HEK293 (cell line): ENCODE measurements around the gene CHRNA9.

Source experiments
- CTCF ChIA-PET: fragments of 350-600 bp; formaldehyde crosslinking; extraction: SDS; loops from one replicate; lab custom pipeline; 2021; ENCODE audit warnings: antibody characterized with exemption; lab: Yijun Ruan, JAX
- POLR2A ChIA-PET: fragments of 300-600 bp; formaldehyde crosslinking; extraction: SDS; loops from one replicate; lab custom pipeline; 2020; ENCODE audit warnings: antibody characterized with exemption, inconsistent platforms; lab: Yijun Ruan, JAX
- H3K27ac ChIP-seq: fragments of 200-500 bp; sonication (Bioruptor generic); 2 replicates; pipeline ENCODE4 v1.5.1; 2014; ENCODE audit warnings: low read depth, low read length, control low read depth, inconsistent platforms; ENCODE audit errors: extremely low read depth
- H3K36me3 ChIP-seq, 2 experiments: fragments of 200-500 bp in 1 of 2; sonication (Bioruptor generic) in 1 of 2; 1 replicate in 1 of 2; 2 replicates in 1 of 2; pipeline ENCODE4 v1.5.1; 2014 to 2017; ENCODE audit warnings: inconsistent platforms in 2 of 2, low read length in 2 of 2; ENCODE audit not compliant: control insufficient read depth in 2 of 2, insufficient read depth in 1 of 2
- H3K4me1 ChIP-seq: fragments of 200-500 bp; sonication (Bioruptor generic); 2 replicates; pipeline ENCODE4 v1.5.1; 2014; ENCODE audit warnings: mild to moderate bottlenecking, low read length, inconsistent platforms; ENCODE audit not compliant: control insufficient read depth, insufficient read depth
- H3K4me3 ChIP-seq: 2 replicates; pipeline ENCODE4 v1.5.1; 2011; ENCODE audit warnings: low read depth, mild to moderate bottlenecking, control low read depth, low read length, moderate library complexity
- H3K9me3 ChIP-seq: fragments of 200-500 bp; sonication (Bioruptor generic); 2 replicates; pipeline ENCODE4 v1.5.1; 2014; ENCODE audit warnings: low read depth, low read length, inconsistent platforms; ENCODE audit not compliant: control insufficient read depth, insufficient read depth
- CTCF ChIP-seq: fragments of 450-650 bp; formaldehyde crosslinking; IDR thresholded peaks from 2 replicates; pipeline ENCODE4 v1.5.1; 2016; ENCODE audit warnings: missing biosample characterization, missing genetic modification characterization
- GLI4 ChIP-seq: fragments of 450-650 bp; formaldehyde crosslinking; IDR thresholded peaks from 2 replicates; pipeline ENCODE4 v1.5.1; 2016; ENCODE audit warnings: missing biosample characterization, missing genetic modification characterization
- SP7 ChIP-seq: fragments of 450-650 bp; formaldehyde crosslinking; IDR thresholded peaks from 2 replicates; pipeline ENCODE4 v1.5.1; 2016; ENCODE audit warnings: missing biosample characterization, missing genetic modification characterization
- WT1 ChIP-seq: fragments of 450-650 bp; formaldehyde crosslinking; IDR thresholded peaks from 2 replicates; pipeline ENCODE4 v1.5.1; 2016; ENCODE audit warnings: missing biosample characterization, missing genetic modification characterization
- ZBTB49 ChIP-seq: fragments of 450-650 bp; formaldehyde crosslinking; IDR thresholded peaks from 2 replicates; pipeline ENCODE4 v1.5.1; 2016; ENCODE audit warnings: missing biosample characterization, missing genetic modification characterization, low read depth
- ZBTB7A ChIP-seq: fragments of 450-650 bp; formaldehyde crosslinking; IDR thresholded peaks from 2 replicates; pipeline ENCODE4 v1.5.1; 2016; ENCODE audit warnings: low read depth, missing biosample characterization, missing genetic modification characterization
- ZNF146 ChIP-seq: fragments of 450-650 bp; formaldehyde crosslinking; IDR thresholded peaks from 2 replicates; pipeline ENCODE4 v1.5.1; 2016; ENCODE audit warnings: missing biosample characterization, missing genetic modification characterization
- ZNF174 ChIP-seq: fragments of 450-650 bp; formaldehyde crosslinking; IDR thresholded peaks from 2 replicates; pipeline ENCODE4 v1.5.0; 2017; ENCODE audit warnings: missing biosample characterization, mild to moderate bottlenecking, missing genetic modification characterization
- ZNF2 ChIP-seq: fragments of 450-650 bp; formaldehyde crosslinking; IDR thresholded peaks from 2 replicates; pipeline ENCODE4 v1.5.1; 2016; ENCODE audit warnings: missing biosample characterization, missing genetic modification characterization
- ZNF311 ChIP-seq: fragments of 450-650 bp; formaldehyde crosslinking; IDR thresholded peaks from 2 replicates; pipeline ENCODE4 v1.5.1; 2017; ENCODE audit warnings: missing biosample characterization, missing genetic modification characterization, borderline replicate concordance
- ZNF324 ChIP-seq: fragments of 450-650 bp; formaldehyde crosslinking; IDR thresholded peaks from 2 replicates; pipeline ENCODE4 v1.5.1; 2016; ENCODE audit warnings: missing biosample characterization, missing genetic modification characterization
- ZNF37A ChIP-seq: fragments of 450-650 bp; IDR thresholded peaks from 2 replicates; pipeline ENCODE4 v1.5.1; 2018; ENCODE audit warnings: missing biosample characterization, missing genetic modification characterization
- ZNF404 ChIP-seq: fragments of 450-650 bp; formaldehyde crosslinking; IDR thresholded peaks from 2 replicates; pipeline ENCODE4 v1.5.1; 2017; ENCODE audit warnings: missing biosample characterization, missing genetic modification characterization
- ZNF549 ChIP-seq: fragments of 450-650 bp; IDR thresholded peaks from 2 replicates; pipeline ENCODE4 v1.5.1; 2018; ENCODE audit warnings: missing biosample characterization, missing genetic modification characterization, mild to moderate bottlenecking, inconsistent platforms, moderate library complexity
- ZNF585B ChIP-seq: fragments of 450-650 bp; formaldehyde crosslinking; IDR thresholded peaks from 2 replicates; pipeline ENCODE4 v1.5.1; 2016; ENCODE audit warnings: missing biosample characterization, missing genetic modification characterization
- ZNF623 ChIP-seq: fragments of 450-650 bp; formaldehyde crosslinking; IDR thresholded peaks from 2 replicates; pipeline ENCODE4 v1.5.1; 2016; ENCODE audit warnings: missing biosample characterization, missing genetic modification characterization
- ZSCAN18 ChIP-seq: fragments of 450-650 bp; formaldehyde crosslinking; IDR thresholded peaks from 2 replicates; pipeline ENCODE4 v1.5.1; 2016; ENCODE audit warnings: missing biosample characterization, missing genetic modification characterization
- TF ChIP-seq, protein P1 (sequence below): fragments of 450-650 bp; formaldehyde crosslinking; IDR thresholded peaks from 2 replicates; pipeline ENCODE4 v1.5.1; 2016; ENCODE audit warnings: missing biosample characterization, missing genetic modification characterization
- TF ChIP-seq, protein P2 (sequence below): fragments of 450-650 bp; formaldehyde crosslinking; IDR thresholded peaks from 2 replicates; pipeline ENCODE4 v1.5.1; 2016; ENCODE audit warnings: missing biosample characterization, missing genetic modification characterization

Gene CHRNA9

GRCh38 chr4:40306226-40306625, 28.9 kb upstream of the CHRNA9 start (continued):
- no peak for TF ChIP-seq ZBTB49 (tag by site-specific recombination)
- no peak for TF ChIP-seq SP7 (tag by site-specific recombination)
- TF ChIP-seq ZNF324 (tag by site-specific recombination) = no peak
- TF ChIP-seq GLI4 (tag by site-specific recombination) = no peak
- no peak for TF ChIP-seq ZBTB7A (tag by site-specific recombination)

GRCh38 chr4:40306976-40307375, 28.2 kb upstream of the CHRNA9 start:
- no peaks in the 10 kb centered on the region for H3K9me3 ChIP-seq
- no peak for TF ChIP-seq ZNF2 (tag by site-specific recombination)
- TF ChIP-seq ZNF585B = no peak
- no peak for TF ChIP-seq ZNF623 (tag by site-specific recombination)
- no peak for TF ChIP-seq ZNF174
- TF ChIP-seq ZNF37A (tag by site-specific recombination) = no peak
- TF ChIP-seq ZNF311 = no peak
- no peak for TF ChIP-seq WT1 (tag by site-specific recombination)
- no peak for TF ChIP-seq CTCF
- no peak for TF ChIP-seq ZNF404 (tag by site-specific recombination)
- TF ChIP-seq ZSCAN18 = no peak
- TF ChIP-seq ZNF146 (tag by site-specific recombination) = no peak
- TF ChIP-seq, protein P1, sequence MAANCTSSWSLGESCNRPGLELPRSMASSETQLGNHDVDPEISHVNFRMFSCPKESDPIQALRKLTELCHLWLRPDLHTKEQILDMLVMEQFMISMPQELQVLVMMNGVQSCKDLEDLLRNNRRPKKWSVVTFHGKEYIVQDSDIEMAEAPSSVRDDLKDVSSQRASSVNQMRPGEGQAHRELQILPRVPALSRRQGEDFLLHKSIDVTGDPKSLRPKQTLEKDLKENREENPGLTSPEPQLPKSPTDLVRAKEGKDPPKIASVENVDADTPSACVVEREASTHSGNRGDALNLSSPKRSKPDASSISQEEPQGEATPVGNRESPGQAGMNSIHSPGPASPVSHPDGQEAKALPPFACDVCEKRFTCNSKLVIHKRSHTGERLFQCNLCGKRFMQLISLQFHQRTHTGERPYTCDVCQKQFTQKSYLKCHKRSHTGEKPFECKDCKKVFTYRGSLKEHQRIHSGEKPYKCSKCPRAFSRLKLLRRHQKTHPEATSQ (tag by site-specific recombination) = no peak
- TF ChIP-seq ZNF549 (tag by site-specific recombination) = no peak
- no peak for TF ChIP-seq ZNF324 (tag by site-specific recombination)
- TF ChIP-seq, protein P2, sequence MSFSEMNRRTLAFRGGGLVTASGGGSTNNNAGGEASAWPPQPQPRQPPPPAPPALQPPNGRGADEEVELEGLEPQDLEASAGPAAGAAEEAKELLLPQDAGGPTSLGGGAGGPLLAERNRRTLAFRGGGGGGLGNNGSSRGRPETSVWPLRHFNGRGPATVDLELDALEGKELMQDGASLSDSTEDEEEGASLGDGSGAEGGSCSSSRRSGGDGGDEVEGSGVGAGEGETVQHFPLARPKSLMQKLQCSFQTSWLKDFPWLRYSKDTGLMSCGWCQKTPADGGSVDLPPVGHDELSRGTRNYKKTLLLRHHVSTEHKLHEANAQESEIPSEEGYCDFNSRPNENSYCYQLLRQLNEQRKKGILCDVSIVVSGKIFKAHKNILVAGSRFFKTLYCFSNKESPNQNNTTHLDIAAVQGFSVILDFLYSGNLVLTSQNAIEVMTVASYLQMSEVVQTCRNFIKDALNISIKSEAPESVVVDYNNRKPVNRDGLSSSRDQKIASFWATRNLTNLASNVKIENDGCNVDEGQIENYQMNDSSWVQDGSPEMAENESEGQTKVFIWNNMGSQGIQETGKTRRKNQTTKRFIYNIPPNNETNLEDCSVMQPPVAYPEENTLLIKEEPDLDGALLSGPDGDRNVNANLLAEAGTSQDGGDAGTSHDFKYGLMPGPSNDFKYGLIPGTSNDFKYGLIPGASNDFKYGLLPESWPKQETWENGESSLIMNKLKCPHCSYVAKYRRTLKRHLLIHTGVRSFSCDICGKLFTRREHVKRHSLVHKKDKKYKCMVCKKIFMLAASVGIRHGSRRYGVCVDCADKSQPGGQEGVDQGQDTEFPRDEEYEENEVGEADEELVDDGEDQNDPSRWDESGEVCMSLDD (tag by site-specific recombination) = no peak
- TF ChIP-seq, all 188 proteins: peak for 0
- no peaks in the 10 kb centered on the region for H3K4me1 ChIP-seq
- no peak overlapping the region for H3K4me3 ChIP-seq
- no peaks in the 10 kb centered on the region for H3K36me3 ChIP-seq
- ChIA-PET POLR2A (no interaction called here), CTCF (interaction anchor here (0.6 to 1.5 kb wide), 5 partner anchors 23 to 1653 kb away, joined by 3 to 7 read pairs (median 4); no protein-coding TSS in a partner anchor)
- H3K27ac ChIP-seq = no peak overlapping the region
